IMR-90 (cell line): ENCODE results near the gene DPH2. TPM values are rescaled to one million over a fixed set of nuclear protein-coding genes. Genes with fewer than 3 reads are reported as not detected.

Experiments
- ATAC-seq: fragments of 200-7000 bp; cut with Tn5 transposase; 2 replicates; pipeline ENCODE4 v1.9.1; 2020; ENCODE audit warnings: low read depth, mild to moderate bottlenecking, moderate library complexity
- BruUV-seq: library from RNA; stranded (reverse); fragments of 400-500 nt; replicated peaks from 2 replicates; lab custom pipeline; 2021; lab: Mats Ljungman, UMichigan
- CTCF ChIA-PET: fragments of 300-600 bp; formaldehyde crosslinking; extraction: SDS; loops from one replicate; lab custom pipeline; 2021; ENCODE audit warnings: antibody characterized with exemption; lab: Yijun Ruan, JAX
- POLR2A ChIA-PET: fragments of 300-600 bp; sonication (Branson Sonifier 250); formaldehyde crosslinking; loops from one replicate; lab custom pipeline; 2022; ENCODE audit warnings: antibody characterized with exemption; ENCODE audit not compliant: unreplicated experiment; lab: Charles Lee
- DNase-seq: peaks from one replicate; pipeline ENCODE4 v3.0.0; 2013
- H2AFZ ChIP-seq: replicated peaks from 2 replicates; pipeline ENCODE3; 2013; ENCODE audit warnings: low read length, mild to moderate bottlenecking; ENCODE audit not compliant: poor library complexity
- H2AK5ac ChIP-seq: 2 replicates; pipeline ENCODE4 v1.6.1; 2013; ENCODE audit warnings: low read depth, low read length, inconsistent platforms
- H2AK9ac ChIP-seq: replicated peaks from 2 replicates; pipeline ENCODE3; 2013; ENCODE audit warnings: mild to moderate bottlenecking, low read depth, low read length, moderate library complexity; ENCODE audit not compliant: poor library complexity
- H2BK120ac ChIP-seq: 2 replicates; pipeline ENCODE4 v1.6.1; 2013; ENCODE audit warnings: low read depth, low read length, inconsistent platforms
- H2BK15ac ChIP-seq: 3 replicates; pipeline ENCODE4 v1.6.1; 2013; ENCODE audit warnings: low read depth, low read length, inconsistent platforms
- H2BK20ac ChIP-seq: 2 replicates; pipeline ENCODE4 v1.6.1; 2013; ENCODE audit warnings: low read depth, mild to moderate bottlenecking, inconsistent platforms, low read length, moderate library complexity
- H2BK5ac ChIP-seq: 2 replicates; pipeline ENCODE4 v1.6.1; 2013; ENCODE audit warnings: mild to moderate bottlenecking, low read depth, low read length, inconsistent platforms; ENCODE audit not compliant: poor library complexity, severe bottlenecking
- H3K14ac ChIP-seq: replicated peaks from 2 replicates; pipeline ENCODE4 v1.6.1; 2013; ENCODE audit warnings: low read depth, low read length, inconsistent platforms
- H3K18ac ChIP-seq: 2 replicates; pipeline ENCODE4 v1.6.1; 2013; ENCODE audit warnings: low read depth, low read length, control low read depth
- H3K23ac ChIP-seq: 2 replicates; pipeline ENCODE4 v1.6.1; 2013; ENCODE audit warnings: low read depth, low read length, inconsistent platforms
- H3K27ac ChIP-seq: 2 replicates; pipeline ENCODE4 v1.5.1; 2013; ENCODE audit warnings: mild to moderate bottlenecking, control low read depth, low read length; ENCODE audit not compliant: insufficient read depth
- H3K27me3 ChIP-seq: 2 replicates; pipeline ENCODE4 v1.6.1; 2013; ENCODE audit warnings: low read length; ENCODE audit not compliant: control insufficient read depth, insufficient read depth
- H3K36me3 ChIP-seq: 2 replicates; pipeline ENCODE4 v1.6.1; 2013; ENCODE audit warnings: low read length, mixed read lengths; ENCODE audit not compliant: control insufficient read depth, insufficient read depth
- H3K4ac ChIP-seq: 2 replicates; pipeline ENCODE4 v1.6.1; 2013; ENCODE audit warnings: low read depth, low read length, inconsistent platforms
- H3K4me1 ChIP-seq: 2 replicates; pipeline ENCODE4 v1.6.1; 2013; ENCODE audit warnings: low read length, mixed read lengths; ENCODE audit not compliant: control insufficient read depth, insufficient read depth
- H3K4me2 ChIP-seq: 2 replicates; pipeline ENCODE4 v1.6.1; 2013; ENCODE audit warnings: low read depth, mild to moderate bottlenecking, control low read depth, low read length, moderate library complexity
- H3K4me3 ChIP-seq: 2 replicates; pipeline ENCODE4 v1.5.1; 2013; ENCODE audit warnings: low read depth, mild to moderate bottlenecking, control low read depth, low read length, moderate library complexity; ENCODE audit not compliant: insufficient read depth
- H3K56ac ChIP-seq: 2 replicates; pipeline ENCODE4 v1.6.1; 2013; ENCODE audit warnings: low read length, inconsistent platforms; ENCODE audit not compliant: insufficient read depth; ENCODE audit errors: extremely low read depth
- H3K79me1 ChIP-seq, 2 experiments: 2 replicates each; pipeline ENCODE4 v1.6.1; 2013; ENCODE audit warnings: low read length in 2 of 2, inconsistent platforms in 1 of 2, low read depth in 1 of 2
- H3K9ac ChIP-seq: 2 replicates; pipeline ENCODE4 v1.6.1; 2013; ENCODE audit warnings: low read depth, low read length, control low read depth
- H3K9me1 ChIP-seq: 2 replicates; pipeline ENCODE4 v1.6.1; 2013; ENCODE audit warnings: low read length, inconsistent platforms; ENCODE audit not compliant: insufficient read depth
- H3K9me3 ChIP-seq: 2 replicates; pipeline ENCODE4 v1.6.1; 2013; ENCODE audit warnings: low read length; ENCODE audit not compliant: control insufficient read depth, insufficient read depth
- H4K20me1 ChIP-seq: 2 replicates; pipeline ENCODE4 v1.6.1; 2013; ENCODE audit warnings: low read length, inconsistent platforms; ENCODE audit not compliant: insufficient read depth
- H4K5ac ChIP-seq: 2 replicates; pipeline ENCODE4 v1.6.1; 2013; ENCODE audit warnings: mild to moderate bottlenecking, low read depth, low read length, control low read depth
- H4K8ac ChIP-seq, 2 experiments: 2 replicates each; pipeline ENCODE4 v1.6.1; 2013; ENCODE audit warnings: low read depth in 2 of 2, low read length in 2 of 2, control low read depth in 1 of 2, inconsistent platforms in 1 of 2
- H4K91ac ChIP-seq: 2 replicates; pipeline ENCODE4 v1.6.1; 2013; ENCODE audit warnings: low read depth, low read length, inconsistent platforms; ENCODE audit not compliant: insufficient read depth
- BHLHE40 ChIP-seq: fragments of 150-350 bp; IDR thresholded peaks from 2 replicates; pipeline ENCODE4 v1.6.1; 2016; ENCODE audit warnings: mild to moderate bottlenecking, low read depth, low read length
- CHD1 ChIP-seq: IDR thresholded peaks from 2 replicates; pipeline ENCODE4 v1.6.1; 2012; ENCODE audit warnings: low read depth, low read length, improper control_type of control experiment
- CTCF ChIP-seq: conservative IDR thresholded peaks from 2 replicates; pipeline ENCODE4 v1.5.1; 2012; ENCODE audit warnings: mild to moderate bottlenecking, low read depth, low read length, improper control_type of control experiment
- FOS ChIP-seq: fragments of 150-350 bp; IDR thresholded peaks from 2 replicates; pipeline ENCODE4 v1.6.1; 2016; ENCODE audit warnings: low read depth, low read length
- MAFK ChIP-seq: IDR thresholded peaks from 2 replicates; pipeline ENCODE4 v1.6.1; 2012; ENCODE audit warnings: low read depth, low read length, improper control_type of control experiment
- MXI1 ChIP-seq: IDR thresholded peaks from 2 replicates; pipeline ENCODE4 v1.6.1; 2012; ENCODE audit warnings: low read depth, mild to moderate bottlenecking, low read length, moderate library complexity, borderline replicate concordance
- POLR2A ChIP-seq: IDR thresholded peaks from 2 replicates; pipeline ENCODE4 v1.6.1; 2012; ENCODE audit warnings: mild to moderate bottlenecking, low read depth, low read length
- RCOR1 ChIP-seq: IDR thresholded peaks from 2 replicates; pipeline ENCODE4 v1.6.1; 2012; ENCODE audit warnings: mild to moderate bottlenecking, low read length, improper control_type of control experiment; ENCODE audit not compliant: insufficient replicate concordance
- RFX5 ChIP-seq: IDR thresholded peaks from 2 replicates; pipeline ENCODE4 v1.8.0; 2012; ENCODE audit warnings: low read depth, mild to moderate bottlenecking, low read length, moderate library complexity
- WGBS, 2 experiments: methylation state at CpG; one replicate each; pipeline versions ENCODE4 v1.1.5 to v1.1.7; 2013; ENCODE audit warnings: missing lambda C conversion rate in 2 of 2; ENCODE audit not compliant: insufficient read length in 1 of 2; ENCODE audit errors: extremely low coverage in 2 of 2; 5-methylcytosine and 5-hydroxymethylcytosine counted together
- dilution Hi-C: fragments of 300-500 bp; cut with HindIII; formaldehyde crosslinking; loops from one replicate; pipeline ENCODE4 v1.14.3; 2018; ENCODE audit warnings: low sequenced_read_pairs; ENCODE audit not compliant: unreplicated experiment
- in situ Hi-C: fragments of 300-500 bp; cut with MboI; formaldehyde crosslinking; loops from 3 replicates; pipeline ENCODE4 v1.14.3; 2019; ENCODE audit warnings: low sequenced_read_pairs, inconsistent platforms, mixed read lengths
- intact Hi-C: fragments of 100-400 bp; cut with micrococcal nuclease; formaldehyde crosslinking; loops from 2 replicates; pipeline ENCODE4 v1.10.0; 2022
- polyA plus RNA-seq, 3 experiments: library from polyadenylated mRNA; depleted of rRNA; stranded (reverse); fragments of >200 nt; gene quantifications; 2 replicates each; pipeline ENCODE4 v1.2.3, GENCODE V29; 2012; ENCODE audit warnings: low replicate concordance in 1 of 3
- total RNA-seq: library from RNA; depleted of rRNA; stranded (reverse); fragments of >200 nt; gene quantifications from 2 replicates; pipeline ENCODE4 v1.2.3, GENCODE V29; 2012

Gene DPH2
- total and polyA plus RNA-seq, 2 of the 4 experiments (the other 2 are of a cell fraction): 21.0 to 32.2 TPM

- Histone ChIP-seq H3K4me2 (no peak overlapping the region), H3K27ac (no peak overlapping the region), H4K20me1 (peaks cover 21% of the 10 kb centered on the region), H2AK5ac (no peak overlapping the region), H3K27me3 (no peaks in the 10 kb centered on the region), H3K56ac (no peak overlapping the region), H3K9me3 (no peaks in the 10 kb centered on the region), H3K4ac (no peak overlapping the region), H4K5ac (no peak overlapping the region), H2BK20ac (no peak overlapping the region), H4K8ac (no peak overlapping the region), H3K36me3 (peaks cover 14% of the 10 kb centered on the region), H2AFZ (no peak overlapping the region), H3K18ac (no peak overlapping the region), H3K9ac (no peak overlapping the region), H2AK9ac (no peak overlapping the region), H3K23ac (no peak overlapping the region), H2BK5ac (no peak overlapping the region), H2BK120ac (no peak overlapping the region), H3K4me1 (peaks cover 5% of the 10 kb centered on the region), H4K91ac (no peak overlapping the region), H3K14ac (no peak overlapping the region), H3K79me1 (peaks cover 29 to 43% of the 10 kb centered on the region in 2 experiments), H3K4me3 (no peak overlapping the region), H2BK15ac (no peak overlapping the region), H3K9me1 (peaks cover 12% of the 10 kb centered on the region; the same call in 1 of the 2 replicates)
- BruUV-seq: no TSS peak
- POLR2A ChIA-PET: no interaction called here
- ATAC-seq: no peak
- DNase-seq: no peak
- CTCF ChIA-PET: no interaction called here
- no peak for TF ChIP-seq BHLHE40
- TF ChIP-seq FOS: no peak
- no peak for TF ChIP-seq POLR2A
- TF ChIP-seq RFX5: no peak
- no peak for TF ChIP-seq CTCF
- no peak for TF ChIP-seq MXI1
- TF ChIP-seq MAFK: no peak
- no peak for TF ChIP-seq RCOR1
- no peak for TF ChIP-seq CHD1
- dilution Hi-C loops: no loop called here
- in situ Hi-C loops: loop anchor here (25.0 kb wide), 1 partner anchor 416 kb away; the partner anchor contains the start of gene PTPRF
- WGBS, 2 experiments: 56 to 100% methylated on average over 1 to 3 of the region's 8 CpGs
- intact Hi-C loops: no loop called here
Observed at GRCh38 chr1:43952731-43953346, 17.0 kb upstream of the DPH2 start.
